NCI-H146 (cell line): ENCODE results near the gene LTBP2.
A peak's percentile ranks its signal among the peaks of the same experiment; 100 is the strongest.

Experiments used
- DNase-seq: peaks from one replicate; lab custom pipeline; 2025; lab: John Stamatoyannopoulos, UW

LTBP2 gene

GRCh38 chr14:74611650-74612349 lies at the start of gene LTBP2:
TSS of gene LTBP2 (minus strand) at chr14:74612237. CDS start at chr14:74611944, 293 bp downstream.
- DNase-seq = no peak

GRCh38 chr14:74660863-74661262 lies 48.8 kb upstream of the LTBP2 start:
- no peak for DNase-seq

- DNase-seq = no peak
Observed at GRCh38 chr14:74660167-74660566, 48.1 kb upstream of the LTBP2 start.

- DNase-seq = no peak
Observed at GRCh38 chr14:74658535-74659131, 46.6 kb upstream of the LTBP2 start.

GRCh38 chr14:74656964-74657363 lies 44.9 kb upstream of the LTBP2 start:
- DNase-seq = no peak

GRCh38 chr14:74655599-74656395 lies 43.8 kb upstream of the LTBP2 start:
- DNase-seq = no peak

GRCh38 chr14:74654931-74655330 lies 42.9 kb upstream of the LTBP2 start:
- no peak for DNase-seq

- no peak for DNase-seq
Observed at GRCh38 chr14:74653386-74654138, 41.5 kb upstream of the LTBP2 start.

- DNase-seq = no peak
Observed at GRCh38 chr14:74652541-74652940, 40.5 kb upstream of the LTBP2 start.

GRCh38 chr14:74650927-74651686 lies 39.1 kb upstream of the LTBP2 start:
- DNase-seq = no peak

- no peak for DNase-seq
Observed at GRCh38 chr14:74649673-74650072, 37.6 kb upstream of the LTBP2 start.

- no peak for DNase-seq
Observed at GRCh38 chr14:74649167-74649566, 37.1 kb upstream of the LTBP2 start.

GRCh38 chr14:74648601-74649000 lies 36.6 kb upstream of the LTBP2 start:
- no peak for DNase-seq

GRCh38 chr14:74647678-74648461 lies 35.8 kb upstream of the LTBP2 start:
- DNase-seq = peak; percentile 83

- DNase-seq = no peak
Observed at GRCh38 chr14:74647061-74647677, 35.1 kb upstream of the LTBP2 start.

GRCh38 chr14:74645756-74646470 lies 33.9 kb upstream of the LTBP2 start:
- DNase-seq = no peak

GRCh38 chr14:74645244-74645643 lies 33.2 kb upstream of the LTBP2 start:
- DNase-seq = no peak

GRCh38 chr14:74641601-74642391 lies 29.8 kb upstream of the LTBP2 start:
- no peak for DNase-seq

- DNase-seq = no peak
Observed at GRCh38 chr14:74638966-74639365, 26.9 kb upstream of the LTBP2 start.
